NB4 (cell line): ENCODE measurements around the gene NOTCH1.
"Not testable (repeated sequence)": the region's sequence is repeated elsewhere in the genome, so short reads cannot be mapped to it uniquely, and the experiment has no call there.

ENCODE experiments used
- CTCF ChIP-seq: IDR thresholded peaks from one replicate; pipeline ENCODE4 v1.5.1; 2012; ENCODE audit warnings: low read depth, low read length
- MAX ChIP-seq: IDR thresholded peaks from 2 replicates; pipeline ENCODE4 v1.6.1; 2011; ENCODE audit warnings: low read depth, low read length
- MYC ChIP-seq: IDR thresholded peaks from 2 replicates; pipeline ENCODE4 v1.6.1; 2011; ENCODE audit warnings: low read depth, low read length
- POLR2A ChIP-seq: IDR thresholded peaks from 2 replicates; pipeline ENCODE4 v1.6.1; 2011; ENCODE audit warnings: mild to moderate bottlenecking; ENCODE audit not compliant: insufficient read length; ENCODE audit errors: extremely low read depth

- not testable (repeated sequence) for TF ChIP-seq CTCF, POLR2A, MAX, MYC
These were observed 33.9 kb upstream of the NOTCH1 start for GRCh38 chr9:136579650-136580219.
